MM.1S (cell line): ENCODE results near the gene TEX264.

Experiments used
- DNase-seq: peaks from one replicate; pipeline ENCODE4 v3.0.0-alpha.2; 2015
- H2AFZ ChIP-seq: fragments of 300-600 bp; sonication (generic); 2 replicates; pipeline ENCODE4 v1.6.0; 2016; ENCODE audit warnings: antibody characterized with exemption, low read length
- H3F3A ChIP-seq: fragments of 300-600 bp; sonication (generic); 2 replicates; pipeline ENCODE4 v1.6.1; 2016; ENCODE audit warnings: mild to moderate bottlenecking, antibody characterized with exemption, low read length, moderate library complexity, mixed read lengths; ENCODE audit not compliant: insufficient read depth
- H3K27ac ChIP-seq: fragments of 300-600 bp; sonication (generic); 2 replicates; pipeline ENCODE4 v1.5.1; 2016; ENCODE audit warnings: mild to moderate bottlenecking, low read length
- H3K27me3 ChIP-seq: fragments of 300-600 bp; sonication (generic); replicated peaks from 2 replicates; pipeline ENCODE4 v1.6.0; 2016; ENCODE audit warnings: low read length; ENCODE audit not compliant: insufficient read depth
- H3K36me3 ChIP-seq: fragments of 300-600 bp; sonication (generic); replicated peaks from 2 replicates; pipeline ENCODE4 v1.6.1; 2016; ENCODE audit warnings: mild to moderate bottlenecking, low read length, mixed read lengths; ENCODE audit not compliant: insufficient read depth
- H3K4me1 ChIP-seq: fragments of 300-600 bp; sonication (generic); 2 replicates; pipeline ENCODE4 v1.6.1; 2016; ENCODE audit warnings: low read length, mixed read lengths
- H3K4me2 ChIP-seq: fragments of 300-600 bp; sonication (generic); 2 replicates; pipeline ENCODE4 v1.6.0; 2016; ENCODE audit warnings: low read depth, low read length
- H3K4me3 ChIP-seq: fragments of 300-600 bp; sonication (generic); 2 replicates; pipeline ENCODE4 v1.5.1; 2016; ENCODE audit warnings: low read length, mixed read lengths
- H3K79me2 ChIP-seq: fragments of 300-600 bp; sonication (generic); 2 replicates; pipeline ENCODE4 v1.6.1; 2016; ENCODE audit warnings: mixed run types, low read length, mixed read lengths
- H3K9ac ChIP-seq: fragments of 300-600 bp; sonication (generic); 2 replicates; pipeline ENCODE4 v1.6.1; 2016; ENCODE audit warnings: low read length, mixed read lengths
- H3K9me2 ChIP-seq: fragments of 300-600 bp; sonication (generic); replicated peaks from 2 replicates; pipeline ENCODE4 v1.6.1; 2016; ENCODE audit warnings: mild to moderate bottlenecking, low read length, mixed read lengths; ENCODE audit not compliant: insufficient read depth
- H3K9me3 ChIP-seq: fragments of 300-600 bp; sonication (generic); replicated peaks from 2 replicates; pipeline ENCODE4 v1.6.1; 2016; ENCODE audit warnings: mild to moderate bottlenecking, low read length, mixed read lengths; ENCODE audit not compliant: insufficient read depth
- H4K20me1 ChIP-seq: fragments of 300-600 bp; sonication (generic); 2 replicates; pipeline ENCODE4 v1.6.1; 2016; ENCODE audit warnings: mild to moderate bottlenecking, low read length, moderate library complexity, mixed read lengths; ENCODE audit not compliant: insufficient read depth
- EZH2 ChIP-seq: fragments of 300-600 bp; sonication (generic); optimal IDR thresholded peaks from 2 replicates; pipeline ENCODE3; 2017; ENCODE audit warnings: low read depth, mild to moderate bottlenecking, antibody characterized with exemption, low read length, mixed read lengths
- EZH2phosphoT487 ChIP-seq: fragments of 300-600 bp; sonication (generic); IDR thresholded peaks from 2 replicates; pipeline ENCODE4 v1.6.1; 2018; ENCODE audit warnings: antibody characterized with exemption, low read length
- TF ChIP-seq, protein P1 (sequence below): fragments of 300-600 bp; sonication (generic); IDR thresholded peaks from 2 replicates; pipeline ENCODE4 v1.5.1; 2016; ENCODE audit warnings: antibody characterized with exemption, low read length, mixed read lengths

Gene TEX264

DNA sequence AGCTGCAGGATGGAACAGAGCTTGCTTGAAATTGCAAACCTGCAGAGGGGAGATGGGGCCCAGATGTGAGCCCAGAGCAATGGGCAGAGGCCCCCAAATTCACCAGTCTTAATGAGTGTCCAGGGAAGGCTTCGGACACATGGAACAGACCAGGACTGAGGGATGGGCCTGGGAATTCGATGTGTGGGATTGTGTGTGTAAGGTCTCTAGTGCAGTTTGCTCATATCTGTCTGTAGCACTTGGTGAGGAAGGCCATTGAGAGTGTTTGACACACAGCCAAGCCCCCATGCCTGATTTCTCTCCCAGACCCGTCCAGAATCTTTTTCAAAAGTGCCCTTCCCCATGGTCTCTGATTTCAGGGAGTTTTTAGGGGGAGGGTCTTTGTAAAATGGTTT, 17.2 kb downstream of the TEX264 start:
- Histone ChIP-seq H3F3A (no peaks in the 10 kb centered on the region), H3K9ac (no peak overlapping the region), H3K4me2 (no peak overlapping the region), H3K27ac (no peak overlapping the region), H3K9me2 (no peaks in the 10 kb centered on the region), H3K27me3 (no peaks in the 10 kb centered on the region), H3K9me3 (no peaks in the 10 kb centered on the region), H2AFZ (no peak overlapping the region), H3K4me3 (no peak overlapping the region), H3K4me1 (peaks cover 21% of the 10 kb centered on the region), H3K79me2 (peaks cover 17% of the 10 kb centered on the region), H4K20me1 (no peaks in the 10 kb centered on the region), H3K36me3 (0 out of 2 replicates have a peak, but pooled peaks cover 2% of the 10 kb centered on the region)
- no peak for DNase-seq
- TF ChIP-seq EZH2phosphoT487 (no peak), EZH2 (no peak)
- TF ChIP-seq, protein P1, sequence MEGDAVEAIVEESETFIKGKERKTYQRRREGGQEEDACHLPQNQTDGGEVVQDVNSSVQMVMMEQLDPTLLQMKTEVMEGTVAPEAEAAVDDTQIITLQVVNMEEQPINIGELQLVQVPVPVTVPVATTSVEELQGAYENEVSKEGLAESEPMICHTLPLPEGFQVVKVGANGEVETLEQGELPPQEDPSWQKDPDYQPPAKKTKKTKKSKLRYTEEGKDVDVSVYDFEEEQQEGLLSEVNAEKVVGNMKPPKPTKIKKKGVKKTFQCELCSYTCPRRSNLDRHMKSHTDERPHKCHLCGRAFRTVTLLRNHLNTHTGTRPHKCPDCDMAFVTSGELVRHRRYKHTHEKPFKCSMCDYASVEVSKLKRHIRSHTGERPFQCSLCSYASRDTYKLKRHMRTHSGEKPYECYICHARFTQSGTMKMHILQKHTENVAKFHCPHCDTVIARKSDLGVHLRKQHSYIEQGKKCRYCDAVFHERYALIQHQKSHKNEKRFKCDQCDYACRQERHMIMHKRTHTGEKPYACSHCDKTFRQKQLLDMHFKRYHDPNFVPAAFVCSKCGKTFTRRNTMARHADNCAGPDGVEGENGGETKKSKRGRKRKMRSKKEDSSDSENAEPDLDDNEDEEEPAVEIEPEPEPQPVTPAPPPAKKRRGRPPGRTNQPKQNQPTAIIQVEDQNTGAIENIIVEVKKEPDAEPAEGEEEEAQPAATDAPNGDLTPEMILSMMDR, result no peak

DNA sequence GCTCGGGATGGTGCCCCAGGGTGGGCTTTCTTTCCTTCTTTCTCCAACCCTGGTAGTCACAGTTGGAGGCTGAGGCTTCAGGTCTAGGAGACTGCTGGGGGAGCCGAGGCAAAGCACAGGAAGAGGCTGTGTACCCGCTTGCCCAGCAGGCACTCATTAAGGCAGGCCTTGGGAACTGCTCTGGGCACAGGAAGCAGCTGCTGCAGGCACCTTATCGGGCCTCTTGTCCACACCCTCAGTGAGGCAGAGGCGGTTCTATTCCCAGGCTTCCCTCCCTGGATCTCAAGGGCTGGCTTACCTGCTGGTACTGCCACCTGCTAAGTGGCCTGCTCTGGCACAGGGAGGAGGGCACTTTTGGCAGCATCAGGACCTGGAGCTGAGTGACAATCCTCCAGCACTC, 20.0 kb downstream of the TEX264 start:
- no peaks in the 10 kb centered on the region for H3K27me3 ChIP-seq
- no peak overlapping the region for H3K4me3 ChIP-seq
- peaks cover 9% of the 10 kb centered on the region; the same call in 1 of the 2 replicates for H3K79me2 ChIP-seq
- H3F3A ChIP-seq, result no peaks in the 10 kb centered on the region
- no peak for DNase-seq
- no peak overlapping the region for H2AFZ ChIP-seq
- no peaks in the 10 kb centered on the region for H4K20me1 ChIP-seq
- no peak overlapping the region for H3K9ac ChIP-seq
- H3K9me3 ChIP-seq, result no peaks in the 10 kb centered on the region
- no peak overlapping the region for H3K4me2 ChIP-seq
- H3K4me1 ChIP-seq, result peaks cover 12% of the 10 kb centered on the region
- no peaks in the 10 kb centered on the region for H3K36me3 ChIP-seq
- H3K9me2 ChIP-seq, result no peaks in the 10 kb centered on the region
- no peak for TF ChIP-seq EZH2phosphoT487
- no peak for TF ChIP-seq EZH2
- TF ChIP-seq, protein P1, result no peak
- no peak overlapping the region for H3K27ac ChIP-seq

DNA sequence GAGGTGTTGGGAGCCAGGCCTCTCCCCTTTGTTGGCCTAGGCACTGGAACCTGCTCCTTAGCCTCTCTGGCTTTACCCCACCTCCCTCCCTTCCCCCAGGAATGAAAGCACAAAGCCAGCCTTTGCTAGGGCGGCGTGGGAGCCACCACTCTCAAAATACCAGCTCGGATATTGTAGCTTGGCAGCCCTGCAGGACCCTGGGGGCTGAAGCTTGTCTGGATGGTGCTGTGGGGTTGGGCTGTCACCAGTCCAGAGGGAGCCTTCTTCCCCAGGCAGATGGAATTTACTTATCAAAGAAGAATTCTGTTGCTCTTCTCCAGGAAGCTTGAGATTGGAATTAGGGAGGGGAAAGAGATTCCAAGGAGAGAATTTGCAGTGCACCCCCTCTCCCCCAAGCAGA, 20.9 kb downstream of the TEX264 start:
- no peak overlapping the region for H3K4me2 ChIP-seq
- TF ChIP-seq, protein P1, result no peak
- TF ChIP-seq EZH2phosphoT487 (no peak), EZH2 (no peak)
- no peaks in the 10 kb centered on the region for H3F3A ChIP-seq
- no peaks in the 10 kb centered on the region for H3K36me3 ChIP-seq
- no peak overlapping the region for H3K27ac ChIP-seq
- H3K9ac ChIP-seq, result no peak overlapping the region
- H3K4me1 ChIP-seq, result peaks cover 4% of the 10 kb centered on the region
- no peak overlapping the region for H2AFZ ChIP-seq
- no peak for DNase-seq
- no peaks in the 10 kb centered on the region for H4K20me1 ChIP-seq
- peaks cover 9% of the 10 kb centered on the region; the same call in 1 of the 2 replicates for H3K79me2 ChIP-seq
- no peaks in the 10 kb centered on the region for H3K9me2 ChIP-seq
- no peaks in the 10 kb centered on the region for H3K27me3 ChIP-seq
- H3K9me3 ChIP-seq, result no peaks in the 10 kb centered on the region
- H3K4me3 ChIP-seq, result no peak overlapping the region
